HEK293 (cell line): ENCODE data around the gene IDH3A.

Experiments
- ZNF138 ChIP-seq: fragments of 450-650 bp; formaldehyde crosslinking; IDR thresholded peaks from 2 replicates; pipeline ENCODE4 v1.5.1; 2016; ENCODE audit warnings: missing biosample characterization, missing genetic modification characterization, borderline replicate concordance
- ZNF558 ChIP-seq: fragments of 450-650 bp; formaldehyde crosslinking; IDR thresholded peaks from 2 replicates; pipeline ENCODE4 v1.5.1; 2016; ENCODE audit warnings: missing biosample characterization, missing genetic modification characterization
- ZNF626 ChIP-seq: fragments of 450-650 bp; sonication (Bioruptor Pico); formaldehyde crosslinking; IDR thresholded peaks from 2 replicates; pipeline ENCODE4 v1.5.1; 2018; ENCODE audit warnings: missing biosample characterization, missing genetic modification characterization, inconsistent platforms

DNA sequence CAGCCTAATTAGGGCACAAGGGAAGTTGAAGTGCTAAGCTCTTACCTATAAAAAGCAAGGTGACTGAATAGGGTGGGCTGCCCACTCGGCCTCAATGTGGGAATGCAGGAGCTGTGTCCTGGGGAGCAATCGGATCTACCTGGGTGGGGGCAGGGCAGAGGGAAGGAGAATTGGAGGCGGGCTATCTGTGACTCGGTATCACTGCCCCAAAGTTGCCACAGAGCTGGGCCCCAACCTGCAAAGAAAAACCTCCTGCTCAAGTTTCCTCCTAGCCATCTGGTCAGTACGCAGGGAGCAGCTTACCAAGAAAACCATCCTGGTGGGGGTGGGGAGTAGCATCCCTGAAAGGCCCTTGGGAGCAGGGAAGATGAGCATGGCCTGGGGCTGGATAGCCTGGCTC is 28.6 kb upstream of the IDH3A start:
- TF ChIP-seq ZNF626 (tag by site-specific recombination) (no peak), ZNF138 (tag by site-specific recombination) (no peak), ZNF558 (tag by site-specific recombination) (no peak)
